GM18520 (cell line): ENCODE results near the gene PWWP2B.

Source experiments
- ATAC-seq: cut with Tn5 transposase; IDR thresholded peaks from one replicate; pipeline ENCODE4 v1.9.1; 2021; ENCODE audit not compliant: unreplicated experiment

Gene PWWP2B

DNA sequence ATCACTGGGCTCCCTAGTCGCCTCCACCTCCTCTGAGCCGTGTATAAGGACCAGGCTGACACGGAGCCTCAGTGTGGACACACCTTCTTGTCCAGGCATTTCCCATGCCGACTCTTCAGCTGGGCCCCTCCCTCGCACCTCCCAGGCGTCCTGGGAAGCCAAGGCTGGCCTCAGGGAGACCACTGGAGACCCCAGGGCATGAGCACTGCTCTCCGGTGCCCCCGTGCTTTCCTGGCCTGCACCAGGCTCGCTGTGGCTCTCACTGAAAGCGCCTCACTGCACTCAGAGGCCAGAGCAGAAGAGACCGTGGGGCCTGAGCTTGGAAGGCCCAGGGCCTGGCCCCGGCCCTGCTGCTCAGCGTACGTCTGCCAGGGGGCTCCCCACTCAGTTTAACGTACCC is 33.6 kb upstream of the PWWP2B start:
- ATAC-seq: no peak

DNA sequence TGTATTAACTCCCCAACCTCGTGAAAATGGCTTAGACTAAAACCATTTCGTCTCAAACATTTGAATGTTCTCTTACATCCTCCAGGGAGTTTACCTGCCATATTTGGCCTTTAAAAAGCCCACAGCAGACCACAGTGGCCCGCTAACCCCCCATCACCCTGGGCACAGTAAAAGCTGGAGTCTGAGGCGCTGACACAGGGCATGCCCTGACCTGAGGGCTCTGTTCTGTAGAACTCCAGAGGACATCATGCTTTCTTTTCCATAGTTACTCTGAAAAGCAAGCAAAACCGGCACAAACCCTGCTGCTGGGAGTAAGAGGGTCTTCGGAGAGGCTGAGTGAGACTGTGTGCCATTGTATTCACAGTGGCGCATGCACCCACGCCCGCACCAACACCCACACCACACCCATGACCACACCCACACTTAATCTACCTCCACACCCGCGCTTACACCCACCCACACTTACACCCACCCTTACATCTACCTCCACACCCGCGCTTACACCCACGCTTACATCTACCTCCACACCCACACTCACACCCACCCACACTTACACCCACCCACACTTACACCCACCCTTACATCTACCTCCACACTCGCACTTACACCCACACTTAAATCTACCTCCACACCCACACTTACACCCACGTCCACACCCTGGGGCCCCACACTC is 32.9 kb upstream of the PWWP2B start:
- no peak for ATAC-seq

DNA sequence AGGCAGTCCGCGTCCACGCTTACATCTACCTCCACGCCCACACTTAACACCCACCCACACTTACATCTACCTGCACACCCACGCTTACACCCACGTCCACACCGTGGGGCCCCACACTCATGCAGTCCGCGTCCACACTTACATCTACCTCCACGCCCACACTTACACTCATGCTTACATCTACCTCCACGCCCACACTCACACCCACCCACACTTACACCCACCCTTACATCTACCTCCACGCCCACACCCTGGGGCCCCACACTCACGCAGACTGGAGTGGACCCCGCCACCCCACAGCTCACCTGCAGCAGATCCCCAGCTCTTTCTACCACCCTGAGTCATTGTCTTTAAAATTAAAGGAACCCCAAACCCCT is 32.4 kb upstream of the PWWP2B start:
- ATAC-seq: no peak

DNA sequence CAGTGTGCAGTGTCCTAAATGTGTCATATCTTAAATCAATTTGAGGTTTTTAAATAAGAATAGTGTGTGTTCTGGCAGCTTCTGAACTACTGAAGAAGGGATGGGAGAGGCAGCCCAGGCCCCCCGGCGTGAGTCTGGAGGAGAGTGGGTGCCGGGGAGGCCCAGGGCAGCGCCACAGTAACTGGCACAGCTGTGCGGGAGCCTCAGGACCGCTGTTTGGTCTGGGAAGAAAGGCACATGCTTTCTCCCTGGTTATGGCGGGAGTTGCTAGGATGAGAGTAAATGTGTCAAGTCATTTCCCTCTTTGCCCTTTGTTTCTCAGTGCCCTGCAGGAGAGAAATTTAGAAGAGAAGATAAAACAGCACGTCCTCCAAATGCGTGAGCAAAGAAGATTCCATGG is 31.9 kb upstream of the PWWP2B start:
- no peak for ATAC-seq

- ATAC-seq: no peak
Observed at GRCh38 chr10:132366006-132366405, 31.0 kb upstream of the PWWP2B start.

GRCh38 chr10:132366499-132366898 is 30.5 kb upstream of the PWWP2B start:
- no peak for ATAC-seq

GRCh38 chr10:132368391-132368790 is 28.6 kb upstream of the PWWP2B start:
- ATAC-seq: no peak

DNA sequence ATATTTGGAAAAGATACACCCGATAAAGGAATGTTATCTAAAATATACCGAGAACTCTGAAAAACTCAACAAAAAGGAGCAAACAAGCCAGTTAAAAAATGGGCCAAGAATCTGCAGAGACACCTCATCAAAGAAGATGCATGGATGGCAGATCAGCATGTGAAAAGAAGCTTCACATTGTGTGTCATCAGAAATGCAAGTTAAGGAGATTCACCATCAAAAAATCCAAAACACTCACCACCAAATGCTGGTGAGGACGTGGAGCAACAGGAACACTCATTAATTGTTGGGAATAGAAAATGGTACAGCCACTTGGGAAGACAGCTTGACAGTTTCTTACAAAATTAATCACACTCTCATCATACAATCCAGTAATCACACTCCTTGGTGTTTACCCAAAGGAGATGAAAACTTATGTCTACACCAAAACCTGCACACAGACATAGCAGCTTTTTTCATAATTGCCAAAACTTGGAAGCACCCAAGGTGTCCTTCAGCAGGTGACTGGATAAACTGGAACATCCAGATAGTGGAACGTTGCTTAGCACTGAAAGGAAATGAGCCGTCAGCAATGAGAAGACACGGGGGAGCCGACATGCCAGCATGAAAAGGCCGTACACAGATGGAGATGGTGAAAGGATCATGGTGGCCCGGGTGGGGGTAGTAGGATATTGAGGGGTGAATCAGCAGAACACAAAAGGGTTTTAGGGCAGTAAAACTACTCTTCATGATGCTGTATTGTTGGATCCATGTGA is 27.9 kb upstream of the PWWP2B start:
- no peak for ATAC-seq

DNA sequence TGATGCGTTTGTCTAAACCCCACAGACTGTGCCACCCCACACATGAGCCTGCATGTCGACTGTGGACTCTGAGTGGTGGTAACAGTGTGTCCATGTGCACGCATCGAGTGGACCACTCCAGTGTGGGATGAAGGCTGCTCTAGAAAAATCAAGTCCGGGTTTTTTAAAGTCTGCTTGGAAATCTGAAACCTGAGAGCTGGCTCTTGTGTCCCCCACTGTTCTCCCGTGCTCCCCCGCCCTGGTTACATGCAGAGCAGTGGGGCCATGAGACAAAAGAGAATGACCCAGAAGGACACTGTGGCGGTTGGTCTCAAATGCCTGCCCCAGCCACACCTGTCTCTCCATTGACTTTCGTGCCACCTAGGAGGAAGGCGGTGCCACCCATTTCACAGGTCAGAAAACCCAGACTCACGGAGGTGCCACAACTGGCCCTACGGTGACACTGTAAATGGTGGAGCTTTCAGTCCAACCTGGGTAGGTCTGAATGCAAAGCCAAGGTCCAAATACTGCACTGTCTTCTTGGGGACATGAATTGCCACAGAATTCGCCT is 27.3 kb upstream of the PWWP2B start:
- no peak for ATAC-seq

- ATAC-seq: no peak
Observed at GRCh38 chr10:132370426-132371340, 26.3 kb upstream of the PWWP2B start.

GRCh38 chr10:132371641-132372081 is 25.3 kb upstream of the PWWP2B start:
- no peak for ATAC-seq

DNA sequence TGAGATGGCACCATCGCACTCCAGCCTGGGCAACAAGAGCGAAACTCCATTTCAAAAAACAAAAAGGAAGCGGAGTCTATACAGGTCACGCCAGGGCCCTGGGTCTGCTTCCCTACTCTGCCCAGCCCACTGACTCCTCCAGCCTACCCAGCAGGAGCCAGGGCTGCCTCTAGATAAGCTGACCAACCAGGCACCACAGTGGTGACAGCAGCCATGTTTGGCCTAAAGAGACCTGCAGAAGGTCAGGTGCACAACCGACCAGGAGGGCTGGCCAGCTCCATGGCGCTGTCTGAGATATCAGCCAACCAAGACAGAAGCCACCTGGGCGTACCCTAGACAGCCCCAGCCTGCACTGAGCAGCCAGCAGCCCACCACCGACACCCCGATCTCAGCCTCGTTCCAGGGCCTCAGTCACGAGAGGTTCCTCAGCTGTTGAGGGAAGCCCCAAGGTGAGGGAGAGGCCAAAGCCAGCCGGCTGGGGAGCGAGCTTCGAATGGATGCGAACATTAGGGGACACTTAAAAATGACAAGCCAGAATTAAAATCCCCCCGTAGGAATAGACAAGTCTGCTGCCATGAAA is 24.4 kb upstream of the PWWP2B start:
- ATAC-seq: no peak

GRCh38 chr10:132373241-132373955 is 23.6 kb upstream of the PWWP2B start:
- ATAC-seq: no peak

DNA sequence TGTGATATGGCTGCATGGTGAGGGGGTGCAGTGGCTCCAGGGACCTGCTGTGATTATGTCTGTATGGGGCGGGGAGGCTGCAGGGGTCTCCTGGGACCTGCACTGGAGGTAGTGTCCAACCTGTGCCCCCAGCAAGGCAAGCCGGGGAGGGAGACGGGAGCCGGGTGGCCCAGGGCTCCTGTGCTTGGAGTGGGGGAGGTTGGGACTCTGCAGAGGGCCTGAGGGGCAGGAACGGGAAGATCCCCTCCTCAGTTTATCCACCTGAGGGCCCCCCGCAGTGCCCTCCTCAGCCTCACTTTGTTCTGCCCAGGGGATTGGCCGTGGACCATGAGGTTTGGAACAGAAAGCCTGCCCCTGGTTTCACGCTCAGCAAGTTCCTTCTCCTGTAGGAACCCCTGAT is 22.8 kb upstream of the PWWP2B start:
- ATAC-seq: no peak

- no peak for ATAC-seq
Observed at GRCh38 chr10:132374612-132375011, 22.4 kb upstream of the PWWP2B start.

DNA sequence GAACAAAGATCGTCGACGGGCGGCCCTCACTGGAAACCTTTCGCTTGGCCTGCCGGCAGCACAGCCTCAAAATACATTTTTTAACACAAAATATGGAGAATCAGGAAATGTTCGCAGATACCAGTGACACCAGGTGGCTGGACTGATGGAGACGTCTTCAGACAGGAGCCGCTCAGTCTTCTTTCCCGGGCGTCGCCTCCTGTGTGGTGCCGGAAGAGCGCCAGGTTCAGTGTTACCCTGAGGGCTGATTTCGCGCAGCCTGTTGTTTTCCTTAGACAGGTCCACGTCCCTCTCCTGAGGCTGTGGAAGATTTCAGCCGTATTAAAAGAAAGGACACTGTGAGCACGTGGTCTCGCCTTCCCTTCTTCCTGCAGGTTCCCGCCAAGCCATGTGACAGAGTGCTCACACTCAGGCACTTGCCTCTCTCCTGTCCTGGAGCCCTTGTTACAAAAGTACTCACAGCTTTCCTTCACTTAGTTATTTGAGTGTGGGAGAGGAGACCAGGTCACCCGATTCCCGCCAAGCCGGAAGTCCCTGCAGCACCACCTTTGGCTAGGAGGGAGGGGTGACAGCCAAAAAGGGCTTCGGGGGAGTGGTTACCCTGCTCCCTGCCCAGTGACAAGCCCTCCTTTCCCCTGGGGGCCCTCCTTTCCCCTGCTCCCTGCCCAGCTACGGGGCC is 21.7 kb upstream of the PWWP2B start:
- ATAC-seq: no peak

- ATAC-seq: no peak
Observed at GRCh38 chr10:132375795-132376297, 21.2 kb upstream of the PWWP2B start.

DNA sequence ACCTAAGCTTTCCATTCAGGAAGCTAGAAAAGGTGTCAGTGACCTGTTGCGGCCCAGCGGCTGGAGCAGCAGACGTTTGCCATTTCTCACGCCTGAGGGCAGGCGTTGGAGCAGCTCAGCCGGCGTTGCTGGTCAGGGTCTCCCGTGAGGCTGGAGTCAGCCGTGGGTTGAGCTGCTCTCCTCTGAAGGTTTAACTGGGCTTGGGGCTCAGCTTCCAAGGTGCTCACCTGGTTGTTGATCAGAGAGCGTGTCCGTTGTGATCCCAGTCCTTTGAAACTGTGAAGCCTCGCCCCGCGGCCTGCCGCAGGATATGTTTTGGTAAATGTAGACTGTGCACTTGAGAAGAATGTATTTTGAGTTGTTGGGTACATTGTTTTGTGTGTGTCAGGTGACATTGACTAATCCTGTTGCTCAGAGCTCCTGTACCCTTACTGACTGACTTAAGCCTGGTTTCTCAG is 20.6 kb upstream of the PWWP2B start:
- no peak for ATAC-seq

- ATAC-seq: no peak
Observed at GRCh38 chr10:132377326-132377725, 19.7 kb upstream of the PWWP2B start.
